Measurements from ENCODE around the gene TRIM16. TPM values are rescaled to one million over a fixed set of nuclear protein-coding genes. Genes with fewer than 3 reads are reported as not detected.
"Not testable (repeated sequence)": the region's sequence is repeated elsewhere in the genome, so short reads cannot be mapped to it uniquely, and the experiment has no call there.

The TRIM16 gene
- total and polyA plus RNA-seq, 2 of the 4 experiments (the other 2 are of a cell fraction), result 22.3 to 52.5 TPM

- H4K20me1 ChIP-seq (ENCODE audit: insufficient read depth, low read length); H3K4me3 ChIP-seq (ENCODE audit: insufficient read depth, low read depth, low read length); H3K36me3 ChIP-seq (ENCODE audit: control insufficient read depth, insufficient read depth, low read length); CTCF ChIA-PET; dilution Hi-C loops (cut with HindIII; ENCODE audit: low sequenced_read_pairs, unreplicated experiment); POLR2A ChIA-PET (ENCODE audit: unreplicated experiment); H3K27ac ChIP-seq (ENCODE audit: insufficient read depth, low read length); H2BK20ac ChIP-seq (ENCODE audit: low read depth, low read length); DNase-seq; H2AK9ac ChIP-seq (replicated peaks; ENCODE audit: low read depth, low read length, poor library complexity); H3K4me1 ChIP-seq (ENCODE audit: control insufficient read depth, insufficient read depth, low read length); H2BK120ac ChIP-seq (ENCODE audit: low read depth, low read length); H4K5ac ChIP-seq (ENCODE audit: low read depth, low read length); H3K79me1 ChIP-seq (ENCODE audit: low read depth in 1 of 2, low read length in 2 of 2); H4K91ac ChIP-seq (ENCODE audit: insufficient read depth, low read depth, low read length); H3K4ac ChIP-seq (ENCODE audit: low read depth, low read length); H2BK15ac ChIP-seq (ENCODE audit: low read depth, low read length); H3K4me2 ChIP-seq (ENCODE audit: low read depth, low read length); intact Hi-C loops (cut with micrococcal nuclease); H3K9me3 ChIP-seq (ENCODE audit: control insufficient read depth, insufficient read depth, low read length); H2AK5ac ChIP-seq (ENCODE audit: low read depth, low read length); H2AFZ ChIP-seq (replicated peaks; ENCODE audit: low read length, poor library complexity); H3K18ac ChIP-seq (ENCODE audit: low read depth, low read length); H3K9me1 ChIP-seq (ENCODE audit: insufficient read depth, low read length); H3K27me3 ChIP-seq (ENCODE audit: control insufficient read depth, insufficient read depth, low read length); H3K14ac ChIP-seq (replicated peaks; ENCODE audit: low read depth, low read length); H3K56ac ChIP-seq (ENCODE audit: extremely low read depth, insufficient read depth, low read length); in situ Hi-C loops (cut with MboI; ENCODE audit: low sequenced_read_pairs); ATAC-seq (ENCODE audit: low read depth); H4K8ac ChIP-seq (ENCODE audit: low read depth in 2 of 2, low read length in 2 of 2); H2BK5ac ChIP-seq (ENCODE audit: low read depth, low read length, poor library complexity, severe bottlenecking); H3K9ac ChIP-seq (ENCODE audit: low read depth, low read length); H3K23ac ChIP-seq (ENCODE audit: low read depth, low read length); BruUV-seq (replicated peaks): not testable (repeated sequence)
- WGBS, 2 experiments (ENCODE audit: extremely low coverage in 2 of 2, insufficient read length in 1 of 2), result no CpG with 5 or more reads among the region's 1 CpG
Observed at GRCh38 chr17:15613111-15613510, 71.0 kb downstream of the TRIM16 start.

GRCh38 chr17:15592960-15593359, 91.2 kb downstream of the TRIM16 start:
- no CpG with 5 or more reads among the region's 8 CpGs for WGBS, 2 experiments (ENCODE audit: extremely low coverage in 2 of 2, insufficient read length in 1 of 2)
- H3K14ac ChIP-seq (replicated peaks; ENCODE audit: low read depth, low read length); H2BK120ac ChIP-seq (ENCODE audit: low read depth, low read length); POLR2A ChIA-PET (ENCODE audit: unreplicated experiment); H3K9me3 ChIP-seq (ENCODE audit: control insufficient read depth, insufficient read depth, low read length); ATAC-seq (ENCODE audit: low read depth); H3K56ac ChIP-seq (ENCODE audit: extremely low read depth, insufficient read depth, low read length); H3K9ac ChIP-seq (ENCODE audit: low read depth, low read length); dilution Hi-C loops (cut with HindIII; ENCODE audit: low sequenced_read_pairs, unreplicated experiment); H2BK20ac ChIP-seq (ENCODE audit: low read depth, low read length); H3K4me2 ChIP-seq (ENCODE audit: low read depth, low read length); H4K5ac ChIP-seq (ENCODE audit: low read depth, low read length); H3K4me3 ChIP-seq (ENCODE audit: insufficient read depth, low read depth, low read length); H2AK9ac ChIP-seq (replicated peaks; ENCODE audit: low read depth, low read length, poor library complexity); H4K20me1 ChIP-seq (ENCODE audit: insufficient read depth, low read length); H4K8ac ChIP-seq (ENCODE audit: low read depth in 2 of 2, low read length in 2 of 2); H3K27ac ChIP-seq (ENCODE audit: insufficient read depth, low read length); DNase-seq; H2AK5ac ChIP-seq (ENCODE audit: low read depth, low read length); H3K27me3 ChIP-seq (ENCODE audit: control insufficient read depth, insufficient read depth, low read length); H3K9me1 ChIP-seq (ENCODE audit: insufficient read depth, low read length); H3K18ac ChIP-seq (ENCODE audit: low read depth, low read length); H3K4ac ChIP-seq (ENCODE audit: low read depth, low read length); H3K4me1 ChIP-seq (ENCODE audit: control insufficient read depth, insufficient read depth, low read length); H3K79me1 ChIP-seq (ENCODE audit: low read depth in 1 of 2, low read length in 2 of 2); in situ Hi-C loops (cut with MboI; ENCODE audit: low sequenced_read_pairs); H2BK15ac ChIP-seq (ENCODE audit: low read depth, low read length); H4K91ac ChIP-seq (ENCODE audit: insufficient read depth, low read depth, low read length); H3K36me3 ChIP-seq (ENCODE audit: control insufficient read depth, insufficient read depth, low read length); intact Hi-C loops (cut with micrococcal nuclease); H2AFZ ChIP-seq (replicated peaks; ENCODE audit: low read length, poor library complexity); H2BK5ac ChIP-seq (ENCODE audit: low read depth, low read length, poor library complexity, severe bottlenecking); H3K23ac ChIP-seq (ENCODE audit: low read depth, low read length); BruUV-seq (replicated peaks): not testable (repeated sequence)
- CTCF ChIA-PET, result interaction anchor here (0.6 kb wide), 1 partner anchor 24 kb away, joined by 3 read pairs; no protein-coding TSS in a partner anchor

All from IMR-90 (cell line).